CD4-positive, alpha-beta T cell treated with Interleukin-2 at 100 ng/mL for 4 hours (primary cell): ENCODE measurements around the gene TBRG4.
A peak's percentile ranks its signal among the peaks of the same experiment; 100 is the strongest.

Experiments
- DNase-seq: peaks from one replicate; pipeline ENCODE4 v3.0.0-alpha.2; 2020; ENCODE audit warnings: low spot score

Gene TBRG4

DNA sequence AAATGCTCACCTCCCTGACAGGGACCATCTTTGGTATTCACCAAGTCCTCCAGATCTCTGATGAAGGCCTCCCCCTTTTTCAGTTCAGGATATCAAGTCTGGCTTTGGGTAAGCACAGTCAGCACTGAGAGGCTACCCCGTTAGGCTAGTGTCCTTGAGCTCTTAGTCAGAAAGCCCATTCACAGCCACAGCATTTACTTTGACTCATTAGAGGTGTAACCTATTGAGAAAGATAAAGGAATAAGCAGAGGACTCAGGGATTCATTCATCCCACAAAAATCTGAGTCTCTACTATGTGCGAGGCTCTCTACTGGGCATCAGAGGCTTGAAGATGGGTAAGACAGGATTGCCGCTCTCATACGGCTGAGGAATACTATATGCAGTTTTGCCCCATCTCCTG, 32.1 kb upstream of the TBRG4 start:
- no peak for DNase-seq

DNA sequence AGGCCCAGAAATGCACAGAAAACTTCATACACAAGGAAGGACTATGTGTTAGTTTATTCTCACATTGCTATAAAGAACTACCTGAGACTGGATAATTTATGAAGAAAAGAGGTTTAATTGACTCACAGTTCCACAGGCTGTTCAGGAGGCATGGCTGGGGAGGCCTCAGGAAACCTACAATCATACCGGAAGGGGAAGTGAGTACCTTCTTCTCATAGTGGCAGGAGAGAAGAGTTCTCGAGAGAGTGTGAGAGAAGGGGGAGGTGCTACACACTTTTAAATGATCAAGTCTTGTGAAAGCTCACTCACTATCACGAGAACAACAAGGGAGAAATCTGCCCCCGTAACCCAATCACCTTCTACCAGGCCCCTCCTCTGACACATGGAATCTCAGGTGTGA, 29.3 kb upstream of the TBRG4 start:
- no peak for DNase-seq

DNA sequence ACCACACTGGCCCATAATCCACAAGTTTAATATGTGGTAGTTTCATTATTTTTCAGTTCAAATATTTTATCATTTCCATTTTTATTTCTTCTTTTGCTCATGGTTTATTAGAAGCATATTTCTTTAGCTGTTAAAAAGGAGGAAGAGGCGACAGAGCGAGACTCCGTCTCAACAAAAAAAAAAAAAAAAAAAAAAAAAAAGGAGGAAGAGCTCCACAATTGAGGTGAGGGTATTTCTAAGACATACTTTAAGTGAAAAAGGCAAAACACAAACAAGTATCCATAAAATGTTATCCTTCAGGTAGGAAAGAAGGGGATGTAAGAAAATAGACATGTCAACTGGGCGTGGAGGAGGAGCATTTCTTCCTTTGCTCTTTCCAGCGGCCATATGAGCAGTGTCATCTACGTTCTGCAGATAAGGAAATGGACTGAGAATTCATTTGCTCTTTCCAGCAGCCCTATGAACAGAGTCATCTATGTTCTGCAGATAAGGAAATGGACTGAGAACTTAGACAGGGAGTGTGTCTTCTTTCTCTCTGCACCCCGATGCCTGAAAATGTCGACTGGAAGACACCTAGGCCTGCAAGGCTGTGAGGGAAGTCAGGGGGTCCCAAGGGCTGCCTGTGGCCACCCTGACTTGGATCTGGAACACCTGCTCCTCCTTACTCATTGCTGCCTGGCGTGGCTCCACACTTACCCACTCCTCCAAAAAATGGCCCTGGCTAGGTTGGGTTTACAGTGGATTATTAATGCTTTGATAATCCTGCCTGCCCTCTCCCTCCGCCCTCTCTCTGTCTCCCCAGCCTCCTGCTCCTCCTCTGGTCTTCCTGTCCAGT, 27.2 kb upstream of the TBRG4 start:
- no peak for DNase-seq

DNA sequence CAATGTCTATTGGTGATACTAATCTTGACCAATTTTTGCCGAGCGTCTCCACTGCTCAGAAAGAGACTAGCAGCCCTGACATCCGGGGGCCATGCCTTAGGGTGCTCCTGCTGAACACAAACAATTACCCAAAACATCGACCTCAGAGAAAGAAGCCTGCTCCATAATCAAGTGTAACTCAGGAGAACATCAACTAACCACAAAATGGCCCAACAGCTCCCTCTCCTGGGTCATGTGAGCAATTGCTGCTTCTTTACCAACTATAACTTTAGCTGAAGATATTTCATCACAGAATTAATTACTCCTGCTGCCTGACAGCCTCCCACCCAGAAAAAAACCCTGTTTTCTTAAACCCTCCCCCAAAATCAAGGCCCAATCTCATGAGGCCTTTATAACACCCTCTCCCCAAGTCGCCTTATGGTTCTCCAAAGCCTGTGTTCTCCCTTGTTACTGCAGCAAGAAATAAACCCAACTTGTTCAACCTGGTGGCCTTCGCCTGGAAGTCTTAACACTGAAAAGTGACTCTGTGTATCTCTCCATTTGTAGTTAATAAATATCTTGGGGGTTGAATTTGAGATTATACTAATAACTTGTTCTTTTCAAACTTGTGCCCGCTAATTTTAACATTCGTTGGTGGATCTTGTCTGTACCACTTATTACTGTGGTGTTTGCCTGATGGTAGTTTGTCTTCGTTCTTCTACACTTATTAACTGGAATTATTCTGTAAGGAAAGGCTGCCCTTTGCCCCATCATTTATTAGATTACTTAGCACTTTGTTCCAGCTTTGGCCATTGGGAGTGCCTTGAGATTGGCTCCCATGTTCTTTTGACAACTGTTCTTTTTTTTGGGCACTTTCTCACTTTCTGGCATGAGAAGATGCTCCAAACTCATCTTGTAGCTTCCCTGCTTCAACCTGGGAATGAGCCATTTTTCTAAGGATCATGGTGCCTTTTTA, 24.9 kb upstream of the TBRG4 start:
- peak; percentile 74 for DNase-seq

DNA sequence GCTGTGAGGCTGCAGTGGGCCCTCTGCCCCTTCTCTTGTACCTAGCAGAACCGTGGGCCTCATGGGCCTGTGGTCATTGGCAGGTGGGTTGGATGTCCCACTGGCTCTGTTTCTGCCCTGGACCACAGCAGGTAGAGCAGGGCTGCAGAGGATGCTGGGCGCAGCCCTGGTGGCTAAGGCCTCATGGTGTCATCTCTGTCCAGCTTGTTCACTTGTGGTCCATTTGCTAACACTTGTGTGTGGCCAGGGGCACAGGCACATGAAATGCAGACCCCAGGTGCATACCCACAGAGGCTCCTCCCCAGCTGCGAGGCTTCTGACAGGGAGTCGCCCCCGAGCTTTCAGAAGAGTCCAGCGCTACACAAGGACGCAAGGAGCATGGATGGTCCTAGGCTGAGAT, 22.4 kb upstream of the TBRG4 start:
- DNase-seq, result no peak

DNA sequence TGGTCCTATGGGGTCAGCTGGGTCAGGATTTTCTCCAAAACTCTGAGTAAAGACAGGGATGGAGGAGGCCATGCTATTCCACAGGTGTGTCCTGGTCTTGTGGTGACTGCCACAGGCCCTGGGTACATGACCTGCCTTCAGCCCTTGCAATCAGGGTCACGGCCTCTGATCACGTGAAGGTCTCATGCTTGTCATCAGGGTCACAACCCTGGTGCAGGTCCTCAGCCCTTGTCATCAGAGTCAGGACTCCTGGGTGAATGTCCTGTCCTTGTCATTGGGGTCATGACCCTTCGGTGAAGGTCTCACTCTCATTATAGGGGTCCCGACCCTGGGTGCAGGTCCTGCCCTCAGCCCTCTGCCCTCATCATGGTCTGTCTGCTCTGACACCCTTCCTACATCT, 21.9 kb upstream of the TBRG4 start:
- DNase-seq, result no peak

DNA sequence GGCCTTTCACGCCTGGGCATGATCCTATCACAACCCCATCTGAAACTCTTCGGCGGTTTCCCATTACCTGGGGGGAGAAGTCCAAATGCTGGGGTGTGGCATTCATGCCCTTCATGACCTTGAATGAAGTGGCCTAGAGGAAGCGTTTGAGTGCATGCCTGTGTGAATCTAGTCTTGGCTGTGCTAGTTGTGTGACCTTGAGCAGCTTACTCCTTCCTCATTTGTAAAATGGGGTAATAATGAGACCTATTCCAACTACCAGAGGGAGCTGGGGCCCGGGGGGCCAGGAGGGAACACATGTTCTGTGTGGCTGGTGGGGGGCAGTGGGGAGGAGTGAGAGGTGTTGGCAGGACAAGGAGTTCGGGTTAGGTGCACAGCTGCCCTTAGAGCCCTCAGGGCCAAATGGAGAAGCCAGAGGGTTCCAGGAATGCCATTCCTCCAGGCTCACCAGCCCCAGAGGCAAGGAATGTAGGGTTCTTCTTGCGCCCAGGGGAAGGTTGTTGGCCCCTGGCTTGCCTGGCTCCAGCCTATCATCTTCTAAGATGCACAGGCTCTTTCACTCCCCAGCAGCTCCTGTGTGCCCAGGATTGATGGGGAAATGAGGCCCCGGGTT, 21.3 kb upstream of the TBRG4 start:
- no peak for DNase-seq

DNA sequence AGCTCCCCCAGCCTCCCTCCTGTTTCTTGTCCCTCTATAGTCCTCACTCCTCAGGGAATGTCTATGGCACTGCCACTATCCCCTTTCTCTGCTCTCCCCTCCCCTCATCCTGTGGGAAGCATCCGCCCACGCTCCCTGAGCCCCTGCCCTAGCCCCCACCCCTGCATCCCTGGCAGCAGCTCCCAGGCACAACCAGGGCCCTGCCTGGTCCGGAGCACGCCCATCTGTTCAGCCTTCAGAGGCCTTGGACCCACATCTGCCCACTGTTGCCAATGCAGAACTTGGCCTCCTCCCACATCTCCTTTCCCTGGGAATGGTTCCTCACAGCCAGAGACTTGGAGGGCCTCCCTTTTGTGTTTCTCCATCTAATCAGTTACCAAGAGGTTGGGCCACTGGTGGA, 20.4 kb upstream of the TBRG4 start:
- DNase-seq, result no peak

DNA sequence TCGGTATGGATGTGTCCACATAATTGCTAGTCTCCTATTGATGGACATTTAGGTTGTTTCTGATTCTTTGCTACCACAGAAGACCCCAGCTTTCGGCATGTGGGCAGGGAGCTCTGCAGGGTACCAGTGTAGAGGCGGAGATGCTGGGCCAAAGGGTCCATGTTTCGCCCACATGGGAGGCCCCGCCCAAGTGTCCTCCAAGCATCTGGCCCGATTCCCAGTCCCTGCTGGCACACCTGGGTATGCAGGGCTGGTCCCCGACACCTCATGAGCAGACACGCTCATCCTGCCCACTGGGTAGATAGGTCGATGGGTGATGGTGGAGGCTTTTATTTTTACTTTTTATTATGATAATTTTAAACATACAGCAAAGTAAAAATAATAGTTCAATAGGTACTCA, 19.4 kb upstream of the TBRG4 start:
- DNase-seq, result no peak

DNA sequence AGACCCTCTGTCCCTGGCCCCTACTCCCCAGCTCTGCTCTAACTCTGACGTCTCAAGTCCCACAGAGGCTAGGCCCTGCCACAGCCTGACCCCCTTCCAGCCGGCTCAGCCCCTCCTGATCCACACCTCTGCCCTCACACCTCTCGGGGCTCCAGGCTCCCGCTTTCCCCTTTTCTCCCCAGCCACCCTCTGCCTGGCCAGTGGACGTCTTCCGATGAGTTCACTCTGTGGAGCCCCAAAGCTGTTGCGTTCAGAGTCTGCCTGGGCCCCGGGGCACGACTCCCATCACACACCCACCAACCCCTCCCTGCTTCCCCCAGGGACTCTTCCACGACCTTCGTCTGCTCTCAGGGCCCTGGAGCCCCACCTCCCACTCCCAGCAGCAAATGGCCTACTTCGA, 18.4 kb upstream of the TBRG4 start:
- no peak for DNase-seq

DNA sequence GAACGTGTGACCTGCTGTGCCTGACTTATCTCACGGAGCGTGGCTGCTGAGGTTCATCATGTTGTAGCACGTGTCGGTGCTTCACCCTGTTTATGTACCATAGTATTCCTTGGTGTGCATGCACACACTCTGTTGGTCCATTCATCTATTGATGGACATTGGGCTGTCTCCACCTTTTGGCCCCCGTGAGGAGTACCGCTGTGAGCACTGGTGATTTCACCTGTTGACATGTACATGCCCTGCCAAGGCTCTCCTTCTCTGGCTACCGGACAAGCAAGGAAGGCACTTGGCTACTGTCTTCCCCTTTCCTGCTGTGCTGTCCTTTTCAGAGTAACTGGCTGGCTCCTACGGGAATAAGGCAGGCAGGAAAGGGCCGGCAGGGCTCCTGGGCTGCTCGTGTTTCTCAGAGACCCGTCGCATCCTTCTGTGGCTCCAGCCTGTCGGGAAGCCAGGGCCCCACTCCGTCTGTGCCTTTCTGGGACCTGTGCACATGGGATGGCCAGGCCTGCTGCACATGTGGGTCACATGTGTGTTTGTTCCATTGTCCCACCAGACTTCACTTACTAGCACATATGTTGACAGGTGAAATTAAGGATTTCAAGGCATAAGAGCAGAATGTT, 17.8 kb upstream of the TBRG4 start:
- DNase-seq, result no peak

DNA sequence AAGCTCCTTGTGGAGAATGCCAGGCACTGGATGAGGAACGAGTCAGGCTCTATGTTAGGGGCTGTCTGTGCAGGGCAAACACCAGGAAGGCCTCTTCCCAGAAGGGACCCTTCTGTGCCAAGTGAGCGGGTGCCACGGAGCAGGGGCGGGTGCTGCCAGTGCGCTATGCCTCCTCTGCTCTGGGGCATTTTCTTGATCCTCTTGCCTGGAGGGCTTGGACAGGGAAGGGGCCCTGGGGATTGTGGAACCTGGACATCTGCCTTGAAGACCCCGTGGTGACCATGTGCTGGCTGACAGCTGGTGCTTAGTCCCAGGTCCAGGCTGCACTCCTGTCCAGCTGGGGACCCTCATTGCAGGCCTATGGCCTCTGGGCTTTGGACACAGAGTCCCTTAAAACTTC, 15.4 kb upstream of the TBRG4 start:
- no peak for DNase-seq

DNA sequence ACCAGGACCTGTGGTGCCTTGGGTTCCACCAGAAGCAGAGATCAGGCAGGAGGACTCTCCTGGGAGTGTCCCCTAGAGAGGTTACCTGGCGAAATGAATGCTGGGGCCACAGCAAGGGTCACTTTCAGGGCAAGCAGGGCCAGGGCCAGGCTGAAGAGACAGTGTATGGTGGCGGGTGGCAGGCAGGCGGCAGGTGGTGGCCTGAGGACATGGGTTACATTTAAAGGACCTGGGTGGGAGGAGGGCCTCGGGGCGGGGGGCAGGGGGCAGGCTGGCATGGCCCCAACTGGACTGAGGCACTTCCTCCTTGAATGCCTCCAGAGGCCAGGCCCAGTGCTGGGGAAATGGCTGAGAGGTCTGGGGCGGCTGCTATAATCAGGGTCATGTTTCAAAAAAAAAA, 14.7 kb upstream of the TBRG4 start:
- DNase-seq, result no peak

DNA sequence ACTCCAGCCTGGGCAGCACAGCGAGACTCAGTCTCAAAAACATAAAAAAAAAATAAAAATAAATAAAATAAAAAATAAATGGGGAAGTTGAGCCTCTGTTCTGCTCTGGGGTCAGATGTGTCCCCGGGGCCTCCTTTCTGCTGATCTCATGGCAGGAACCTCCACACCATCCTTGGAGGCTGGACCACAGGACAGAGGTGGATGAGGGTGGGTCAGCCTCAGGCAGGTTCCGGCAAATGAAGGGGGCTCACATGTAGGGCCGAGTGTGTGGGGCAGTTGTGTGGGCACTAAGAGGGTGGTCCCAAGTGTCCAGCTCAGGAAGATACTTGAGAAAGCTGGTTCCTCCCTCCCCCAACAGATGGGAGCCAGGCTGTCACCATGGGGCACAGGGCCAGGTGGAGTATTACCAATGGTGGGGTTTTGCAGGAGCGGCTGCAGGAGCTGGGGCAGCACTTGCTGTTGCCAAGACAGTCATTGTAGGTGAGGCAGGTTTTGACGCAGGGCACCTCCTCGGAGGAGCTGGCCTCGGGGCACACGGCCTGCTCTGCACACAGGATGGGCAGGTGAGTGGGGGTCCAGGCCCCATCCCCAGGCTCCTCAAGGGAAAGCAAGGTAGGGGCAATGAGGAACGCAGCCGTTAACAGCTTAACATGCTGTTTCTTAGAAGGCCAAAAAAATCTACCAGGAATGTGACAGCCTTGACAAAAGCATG, 13.9 kb upstream of the TBRG4 start:
- DNase-seq, result no peak

DNA sequence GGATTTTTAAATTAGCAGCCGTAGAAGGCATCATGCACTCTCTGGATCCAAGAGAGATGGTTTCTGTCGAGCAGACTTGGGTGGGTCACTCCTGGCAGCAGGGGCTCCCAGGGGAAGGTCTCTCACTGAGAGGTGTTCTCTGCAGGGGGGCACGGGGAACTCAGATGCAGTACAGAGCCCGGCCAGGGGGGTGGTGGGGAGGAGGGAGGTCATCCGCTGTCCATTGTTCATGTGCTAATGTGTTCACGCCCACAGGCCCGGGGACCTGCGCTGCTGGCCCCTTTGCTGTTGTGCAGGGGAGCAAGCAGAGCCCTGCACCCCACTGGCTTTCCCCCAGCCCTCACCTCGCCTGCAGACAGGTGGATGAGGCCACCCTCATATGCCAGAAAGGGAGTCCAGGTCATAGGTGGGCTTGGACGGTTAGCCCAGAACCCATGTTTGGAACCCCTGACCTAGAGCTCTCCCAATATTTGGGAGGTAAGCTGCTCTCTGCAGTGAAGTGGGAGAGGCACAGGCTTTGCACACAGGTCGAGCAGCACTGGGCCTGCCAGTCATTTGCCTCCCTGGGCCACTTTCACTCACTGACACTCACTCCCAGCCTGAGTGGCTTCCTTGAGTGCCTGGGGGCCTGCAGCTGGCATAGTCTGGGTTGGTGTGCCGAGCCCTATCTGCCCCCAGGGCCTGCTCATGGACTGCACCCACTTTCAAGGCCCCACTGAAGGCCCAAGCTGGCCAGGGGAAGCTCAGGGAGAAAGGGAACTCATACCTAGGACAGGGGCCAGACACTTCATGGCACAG, 12.6 kb upstream of the TBRG4 start:
- DNase-seq, result no peak

DNA sequence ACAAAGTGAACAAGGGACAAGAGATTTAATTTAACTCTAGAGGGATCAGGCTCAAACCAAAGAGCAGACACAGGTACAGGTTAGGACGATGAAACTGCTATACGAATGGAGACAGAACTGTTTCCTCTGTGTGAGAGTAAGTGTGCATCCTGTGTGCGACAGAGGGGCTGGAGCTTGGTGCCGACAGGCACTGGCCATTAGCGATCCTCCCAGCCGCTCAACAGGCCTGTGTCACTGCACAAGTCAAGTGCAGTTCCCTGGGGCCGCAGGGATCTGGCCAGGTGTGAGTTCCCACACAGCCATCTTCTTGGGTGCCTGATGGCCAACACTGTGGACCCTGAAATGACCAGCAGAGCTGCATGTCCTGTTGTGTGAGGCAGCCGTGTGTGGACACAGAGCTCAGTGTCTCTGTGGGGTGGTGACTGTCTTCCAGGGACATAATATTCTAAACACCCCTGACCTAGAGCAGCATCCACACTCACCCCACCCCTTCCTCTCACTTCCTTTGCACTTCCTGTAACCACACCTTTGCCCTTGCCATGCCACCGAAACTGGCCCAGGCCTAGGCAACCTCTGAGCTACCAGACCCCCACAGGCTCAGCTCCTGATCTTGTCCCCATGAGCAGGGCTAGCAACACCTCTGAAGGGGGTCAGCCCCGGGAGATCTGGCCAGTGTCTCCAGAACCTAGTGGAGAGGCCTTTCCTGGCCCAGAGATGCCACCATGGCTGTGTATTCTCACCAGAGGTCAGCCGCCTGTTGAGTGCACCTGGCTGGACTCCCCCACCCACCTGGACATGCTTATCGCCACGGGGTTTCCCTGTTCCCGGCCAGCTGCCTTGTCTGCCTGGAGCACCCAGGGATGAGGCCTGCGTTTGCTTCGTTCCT, 11.7 kb upstream of the TBRG4 start:
- DNase-seq, result peak; percentile 15

DNA sequence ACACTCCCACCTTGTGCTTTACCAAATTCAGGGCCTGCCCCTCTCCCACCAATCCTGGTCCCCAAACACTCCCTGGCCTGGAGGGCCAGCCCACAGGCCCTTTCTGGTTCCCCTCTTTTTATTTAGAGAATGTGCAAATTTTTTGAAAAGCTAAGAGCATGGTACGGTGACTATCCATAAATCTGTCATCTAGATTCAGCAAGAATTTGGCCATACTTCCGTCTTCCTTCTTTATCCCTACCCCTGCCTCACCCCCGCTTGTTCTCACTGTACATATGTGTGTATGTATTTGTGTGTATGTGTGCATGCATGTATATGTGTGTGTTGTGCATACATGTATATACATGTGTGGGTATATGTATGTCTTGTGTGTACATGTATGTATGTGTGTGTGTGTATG, 8.1 kb upstream of the TBRG4 start:
- DNase-seq, result no peak

DNA sequence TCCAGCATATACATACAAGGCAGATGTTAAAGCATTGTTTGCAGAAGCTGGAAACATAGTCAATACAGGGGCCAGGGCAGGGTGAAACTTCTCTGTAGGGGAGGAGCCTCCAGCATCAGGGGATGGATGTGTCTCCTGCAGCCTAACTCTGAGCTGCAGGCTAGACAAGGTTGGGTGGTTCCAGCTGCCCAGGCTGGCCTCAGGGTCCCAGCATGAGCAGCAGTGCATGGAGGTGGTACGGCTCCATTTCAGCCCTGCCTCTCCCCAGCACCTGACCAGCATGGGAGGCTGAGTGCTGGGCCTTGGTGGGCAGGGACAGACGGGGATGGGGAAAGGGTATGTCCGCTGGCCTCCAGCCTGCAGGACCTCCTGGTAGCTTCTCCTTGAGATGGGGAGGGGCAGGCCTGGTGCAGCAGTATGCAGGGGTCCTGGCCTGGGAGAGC, 7.4 kb upstream of the TBRG4 start:
- DNase-seq, result no peak

DNA sequence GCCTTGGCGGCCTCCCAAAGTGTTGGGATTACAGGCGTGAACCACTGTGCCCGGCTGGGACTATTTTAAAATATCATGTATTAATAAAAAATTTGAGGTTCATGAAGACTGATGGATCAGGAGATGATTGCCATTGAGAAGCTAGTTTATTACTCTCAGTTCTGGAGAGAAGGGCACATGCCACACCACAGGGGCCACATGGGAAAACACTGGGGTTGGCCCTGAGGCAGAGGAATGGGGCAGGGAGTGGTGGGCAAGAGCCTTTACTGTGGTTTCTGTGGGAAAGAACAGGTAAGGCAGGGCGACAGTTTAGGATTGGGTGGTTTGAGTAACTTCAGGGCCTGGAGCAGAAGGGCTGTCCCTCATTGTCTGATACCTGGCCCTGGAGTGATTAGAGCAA, 6.8 kb upstream of the TBRG4 start:
- no peak for DNase-seq

DNA sequence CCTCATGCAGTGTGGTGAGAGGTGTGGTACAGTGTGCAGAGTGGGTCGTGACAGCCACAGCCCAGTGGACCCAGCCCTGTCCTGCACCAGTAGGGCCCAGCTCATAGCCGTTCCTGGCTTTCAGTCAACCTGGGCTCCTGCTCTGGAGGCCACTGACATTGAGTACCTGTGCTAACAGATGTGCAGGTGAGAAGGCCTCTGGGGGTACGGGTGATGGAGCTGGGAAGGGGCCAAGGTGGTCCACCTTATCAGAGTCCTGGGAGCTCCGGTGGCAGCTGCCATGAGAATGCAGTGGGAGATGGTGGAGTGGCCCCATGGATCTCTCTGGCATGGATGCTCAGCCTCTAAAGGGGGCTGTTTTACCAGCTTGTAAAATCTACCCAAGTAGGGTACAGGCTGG, 6.1 kb upstream of the TBRG4 start:
- no peak for DNase-seq
